Transverse colon (tissue), 4 donors: Measurements from ENCODE around the gene RTKN. TPM values are rescaled to one million over a fixed set of nuclear protein-coding genes. Genes with fewer than 3 reads are reported as not detected.
A peak's percentile ranks its signal among the peaks of the same experiment; 100 is the strongest.
"Not testable (repeated sequence)": the region's sequence is repeated elsewhere in the genome, so short reads cannot be mapped to it uniquely, and the experiment has no call there.

Experiments used
- DNase-seq: peaks from one replicate; pipeline ENCODE4 v3.0.0-alpha.2; 2019
- H3K27ac ChIP-seq, 4 donors: fragments of 200-600 bp; sonication (generic); 2 replicates each; pipeline ENCODE4 v1.5.1; 2016 to 2018; ENCODE audit warnings: inconsistent platforms in 4 of 4
- H3K27me3 ChIP-seq: fragments of 200-600 bp; sonication (generic); 2 replicates; pipeline ENCODE4 v1.5.1; 2017; ENCODE audit warnings: inconsistent platforms
- H3K36me3 ChIP-seq, 4 donors: fragments of 200-600 bp; sonication (generic); 2 replicates each; pipeline ENCODE4 v1.5.1; 2017 to 2019; ENCODE audit warnings: inconsistent platforms in 4 of 4
- H3K4me1 ChIP-seq, 4 donors: fragments of 200-600 bp; sonication (generic); 2 replicates each; pipeline ENCODE4 v1.5.1; 2017 to 2020; ENCODE audit warnings: inconsistent platforms in 4 of 4
- H3K4me3 ChIP-seq, 4 donors: fragments of 200-600 bp; sonication (generic); 1 replicate in 1 of 4; 2 replicates in 3 of 4; pipeline versions ENCODE4 v1.5.1 to v1.6.1; 2017 to 2019; ENCODE audit warnings: inconsistent platforms in 4 of 4
- H3K9me3 ChIP-seq, 2 donors: fragments of 200-600 bp; sonication (generic); 2 replicates each; pipeline ENCODE4 v1.5.1; 2017 to 2019; ENCODE audit warnings: inconsistent platforms in 2 of 2
- EP300 ChIP-seq: sonication (generic); formaldehyde crosslinking; IDR thresholded peaks from one replicate; pipeline ENCODE4 v1.6.1; 2017; ENCODE audit warnings: antibody characterized with exemption, low read depth
- POLR2A ChIP-seq: fragments of 450-650 bp; IDR thresholded peaks from one replicate; pipeline ENCODE4 v1.6.1; 2016; ENCODE audit warnings: antibody characterized with exemption, mild to moderate bottlenecking, moderate library complexity
- POLR2AphosphoS5 ChIP-seq, 3 donors: sonication (generic); formaldehyde crosslinking; IDR thresholded peaks; one replicate each; pipeline ENCODE4 v1.6.1; 2016; ENCODE audit warnings: antibody characterized with exemption in 3 of 3
- WGBS, 2 donors: methylation state at CpG; one replicate each; pipeline ENCODE4 v1.1.5; 2018; ENCODE audit warnings: low coverage in 1 of 2; 5-methylcytosine and 5-hydroxymethylcytosine counted together
- in situ Hi-C, 4 donors: fragments of 200-750 bp; cut with MboI; loops; one replicate each; pipeline versions ENCODE4 v1.15.0 to v1.15.1; 2017; ENCODE audit warnings: low sequenced_read_pairs in 3 of 4, low pct_ligation_motif_present in 1 of 4, low pct_unique_long_range_greater_than_20kb in 1 of 4
- intact Hi-C: fragments of 100-400 bp; cut with DNase I; formaldehyde crosslinking; loops from one replicate; pipeline ENCODE4 v1.15.1; 2023; ENCODE audit warnings: low total_unique reads
- total RNA-seq, 4 donors: library from RNA; depleted of rRNA; stranded (reverse); fragments of >200 nt; gene quantifications; one replicate each; pipeline ENCODE4 v1.1.0, GENCODE V29; 2016
- TF ChIP-seq, protein P1 (sequence below), 5 experiments: fragments of 200-600 bp in 3 of 5; fragments of 450-650 bp in 2 of 5; sonication (generic) in 3 of 5; IDR thresholded peaks; 1 replicate in 2 of 5; 2 replicates in 3 of 5; pipeline ENCODE4 v1.5.1; 2016 to 2017; ENCODE audit warnings: antibody characterized with exemption in 5 of 5, inconsistent platforms in 3 of 5, mild to moderate bottlenecking in 2 of 5, moderate library complexity in 1 of 5

The RTKN gene
- 10 to 100 TPM; 29.7 to 46.4 (median 41.9) TPM for total RNA-seq

- Histone ChIP-seq H3K36me3 (no peaks in the 10 kb centered on the region), H3K27me3 (peaks cover 9% of the 10 kb centered on the region), H3K27ac (peak within 1 kb of the TSS; percentile 88 to 93 (median 91)), H3K4me1 (peaks cover 11 to 52% (median 16%) of the 10 kb centered on the region in 4 donors), H3K4me3 (peak within 1 kb of the TSS; percentile 20 to 58 (median 46)), H3K9me3 (no peaks in the 10 kb centered on the region)
- whole genome bisulfite sequencing, 2 donors, result 11 to 19% methylated on average over 5 to 47 of the region's 75 CpGs
- intact Hi-C loops (no loop called here), in situ Hi-C loops (no loop called here)
- TF ChIP-seq POLR2A (peak; percentile 89), EP300 (no peak), POLR2AphosphoS5 (IDR thresholded peaks at IDR 0.05) (peak; percentile 68 to 94 (median 89))
- TF ChIP-seq, protein P1, sequence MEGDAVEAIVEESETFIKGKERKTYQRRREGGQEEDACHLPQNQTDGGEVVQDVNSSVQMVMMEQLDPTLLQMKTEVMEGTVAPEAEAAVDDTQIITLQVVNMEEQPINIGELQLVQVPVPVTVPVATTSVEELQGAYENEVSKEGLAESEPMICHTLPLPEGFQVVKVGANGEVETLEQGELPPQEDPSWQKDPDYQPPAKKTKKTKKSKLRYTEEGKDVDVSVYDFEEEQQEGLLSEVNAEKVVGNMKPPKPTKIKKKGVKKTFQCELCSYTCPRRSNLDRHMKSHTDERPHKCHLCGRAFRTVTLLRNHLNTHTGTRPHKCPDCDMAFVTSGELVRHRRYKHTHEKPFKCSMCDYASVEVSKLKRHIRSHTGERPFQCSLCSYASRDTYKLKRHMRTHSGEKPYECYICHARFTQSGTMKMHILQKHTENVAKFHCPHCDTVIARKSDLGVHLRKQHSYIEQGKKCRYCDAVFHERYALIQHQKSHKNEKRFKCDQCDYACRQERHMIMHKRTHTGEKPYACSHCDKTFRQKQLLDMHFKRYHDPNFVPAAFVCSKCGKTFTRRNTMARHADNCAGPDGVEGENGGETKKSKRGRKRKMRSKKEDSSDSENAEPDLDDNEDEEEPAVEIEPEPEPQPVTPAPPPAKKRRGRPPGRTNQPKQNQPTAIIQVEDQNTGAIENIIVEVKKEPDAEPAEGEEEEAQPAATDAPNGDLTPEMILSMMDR (IDR thresholded peaks at IDR 0.05), result peak in 2 of 5 experiments; percentile 34 to 65
- peak; percentile 84 for DNase-seq
Measured at GRCh38 chr2:74441690-74442482, at the start of gene RTKN. Gene RTKN (minus strand): TSS chr2:74441937. CDS start chr2:74441816, 121 bp downstream.

DNA sequence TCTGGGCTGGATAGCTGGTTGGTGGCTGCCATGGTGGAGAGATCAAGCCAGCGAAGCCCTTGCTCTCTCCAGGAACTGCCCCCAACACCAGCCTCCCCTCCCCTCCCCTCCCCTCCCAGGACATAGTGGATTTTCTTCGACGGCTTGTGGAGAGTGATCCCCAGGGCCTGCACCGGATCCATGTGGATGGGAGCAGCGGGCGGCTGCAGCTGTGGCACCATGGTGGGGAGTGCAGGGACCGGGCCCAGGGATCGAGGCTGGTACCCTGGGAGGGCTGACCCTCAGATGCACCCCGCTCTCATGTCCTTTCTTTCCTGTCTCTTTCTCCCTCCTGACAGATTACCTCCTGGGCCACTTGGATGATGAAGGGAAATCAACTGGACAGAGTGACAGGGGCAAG, 48.2 kb upstream of the RTKN start:
- Histone ChIP-seq H3K4me1 (no peaks in the 10 kb centered on the region), H3K9me3 (no peaks in the 10 kb centered on the region), H3K36me3 (peaks cover 0 to 41% (median 21%) of the 10 kb centered on the region in 4 donors), H3K27ac (no peak overlapping the region), H3K27me3 (no peaks in the 10 kb centered on the region), H3K4me3 (no peak overlapping the region)
- DNase-seq, result no peak
- in situ Hi-C loops (loop anchor here (5.0 to 25.0 kb wide), 3 partner anchors 92 to 97 kb away; no protein-coding TSS in a partner anchor), intact Hi-C loops (no loop called here)
- TF ChIP-seq POLR2A, result no peak
- TF ChIP-seq, protein P1 (IDR thresholded peaks at IDR 0.05), result no peak
- TF ChIP-seq POLR2AphosphoS5 (IDR thresholded peaks at IDR 0.05), result no peak
- TF ChIP-seq EP300, result no peak
- WGBS, 2 donors, result 92% methylated on average over 9 of the region's 9 CpGs; no CpG with 5 or more reads in 1 of the 2 donors

GRCh38 chr2:74488643-74489481, 47.1 kb upstream of the RTKN start:
- H3K27ac ChIP-seq, result no peak overlapping the region
- no peaks in the 10 kb centered on the region for H3K27me3 ChIP-seq
- TF ChIP-seq POLR2AphosphoS5 (IDR thresholded peaks at IDR 0.05) (no peak), EP300 (no peak), POLR2A (no peak)
- TF ChIP-seq, protein P1 (IDR thresholded peaks at IDR 0.05), result no peak
- peaks cover 0 to 41% (median 21%) of the 10 kb centered on the region in 4 donors for H3K36me3 ChIP-seq
- intact Hi-C loops (no loop called here), in situ Hi-C loops (loop anchor here (5.0 to 25.0 kb wide), 3 partner anchors 93 to 98 kb away; no protein-coding TSS in a partner anchor)
- H3K4me3 ChIP-seq, result no peak overlapping the region
- H3K4me1 ChIP-seq, result peaks cover 0 to 6% (median 2%) of the 10 kb centered on the region in 4 donors
- 81 to 91% methylated on average over 2 to 9 of the region's 9 CpGs for WGBS, 2 donors
- no peak for DNase-seq
- no peaks in the 10 kb centered on the region for H3K9me3 ChIP-seq

DNA sequence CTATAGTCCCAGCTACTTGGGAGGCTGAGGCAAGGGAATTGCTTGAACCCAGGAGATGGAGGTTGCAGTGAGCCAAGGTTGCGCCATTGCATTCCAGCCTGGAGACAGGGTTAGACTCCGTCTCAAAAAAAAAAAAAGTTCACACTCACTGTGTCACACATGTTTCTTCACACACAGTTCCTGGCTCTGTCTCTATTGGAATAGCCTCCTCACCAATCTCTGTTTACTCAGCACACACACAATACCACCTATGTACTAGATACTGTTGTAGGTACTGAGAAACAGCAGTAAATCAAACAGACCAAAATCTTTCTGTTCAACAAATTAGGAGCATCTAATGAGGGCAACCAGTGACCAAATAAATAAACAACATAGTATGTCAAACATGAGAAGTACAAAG, 44.4 kb upstream of the RTKN start:
- Histone ChIP-seq H3K27ac (no peak overlapping the region), H3K4me3 (no peak overlapping the region), H3K36me3 (peaks cover 0 to 21% (median 10%) of the 10 kb centered on the region in 4 donors), H3K9me3 (no peaks in the 10 kb centered on the region), H3K27me3 (no peaks in the 10 kb centered on the region), H3K4me1 (peaks cover 12 to 22% (median 17%) of the 10 kb centered on the region in 4 donors)
- intact Hi-C loops, result no loop called here
- in situ Hi-C loops, result loop anchor here (5.0 to 25.0 kb wide), 3 partner anchors 96 to 101 kb away; no protein-coding TSS in a partner anchor
- WGBS, 2 donors, result 90 to 96% methylated on average over 2 of the region's 2 CpGs
- no peak for TF ChIP-seq POLR2A
- TF ChIP-seq, protein P1 (IDR thresholded peaks at IDR 0.05), result no peak
- no peak for TF ChIP-seq EP300
- no peak for TF ChIP-seq POLR2AphosphoS5 (IDR thresholded peaks at IDR 0.05)
- DNase-seq, result no peak

DNA sequence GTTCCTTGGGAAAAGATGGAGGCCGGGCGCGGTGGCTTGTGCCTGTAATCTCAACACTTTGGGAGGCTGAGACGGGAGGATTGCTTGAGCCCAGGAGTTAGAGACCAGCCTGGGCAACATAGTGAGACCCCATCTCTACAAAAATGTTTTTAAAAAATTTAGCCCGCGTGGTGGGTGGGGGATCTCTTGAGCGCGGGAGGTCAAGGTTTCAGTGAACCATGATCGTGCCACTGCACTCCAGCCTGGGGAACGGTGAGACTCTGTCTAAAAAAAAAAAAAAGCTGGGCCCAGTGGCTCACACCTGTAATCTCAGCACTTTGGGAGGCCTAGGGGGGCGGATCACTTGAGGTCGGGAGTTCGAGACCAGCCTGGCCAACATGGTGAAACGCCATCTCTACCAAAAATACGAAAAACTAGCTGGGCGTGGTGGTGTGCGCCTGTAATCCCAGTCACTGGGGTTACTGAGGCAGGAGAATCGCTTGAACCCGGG, 42.0 kb upstream of the RTKN start:
- 82 to 88% methylated on average over 16 to 19 of the region's 19 CpGs for WGBS, 2 donors
- H3K9me3 ChIP-seq, DNase-seq, H3K27me3 ChIP-seq: not testable (repeated sequence)
- Histone ChIP-seq H3K4me3 (peak overlapping the region; percentile 72 to 88 (median 82)), H3K27ac (peak overlapping the region in 3 of 4 donors; percentile 93 to 97 (median 94)), H3K36me3 (peaks cover 0 to 11% (median 4%) of the 10 kb centered on the region in 4 donors), H3K4me1 (peaks cover 15 to 29% (median 23%) of the 10 kb centered on the region in 4 donors)
- in situ Hi-C loops (loop anchor here in 3 of 4 donors (10.0 to 25.0 kb wide), 2 partner anchors 101 to 104 kb away; no protein-coding TSS in a partner anchor), intact Hi-C loops (loop anchor here (2.0 to 5.0 kb wide), 3 partner anchors 23 to 104 kb away; partner anchors contain the start of gene PCGF1)
